Stimulated activated CD4-positive, alpha-beta T cell treated with anti-CD3 and anti-CD28 coated beads, Interleukin-1b, Interleukin-23, amount 100 ng/mL, for 48 hours (primary cell): Measurements from ENCODE around the gene TAF4B.
"Not testable (repeated sequence)": the region's sequence is repeated elsewhere in the genome, so short reads cannot be mapped to it uniquely, and the experiment has no call there.

Experiments used
- DNase-seq: peaks from one replicate; pipeline ENCODE4 v3.0.0-alpha.2; 2020

The TAF4B gene

GRCh38 chr18:26242392-26242791 is 16.1 kb downstream of the TAF4B start:
- not testable (repeated sequence) for DNase-seq

- DNase-seq, result not testable (repeated sequence)
These were observed 19.2 kb downstream of the TAF4B start for GRCh38 chr18:26245434-26245833.

- no peak for DNase-seq
These were observed 26.2 kb downstream of the TAF4B start for GRCh38 chr18:26252411-26252810.

GRCh38 chr18:26254808-26255207 is 28.6 kb downstream of the TAF4B start:
- not testable (repeated sequence) for DNase-seq

GRCh38 chr18:26255695-26256622 is 29.7 kb downstream of the TAF4B start:
- no peak for DNase-seq

- no peak for DNase-seq
These were observed 32.5 kb downstream of the TAF4B start for GRCh38 chr18:26258711-26259110.

- not testable (repeated sequence) for DNase-seq
These were observed 33.2 kb downstream of the TAF4B start for GRCh38 chr18:26259416-26259815.

- DNase-seq, result no peak
These were observed 35.9 kb downstream of the TAF4B start for GRCh38 chr18:26262156-26262555.

GRCh38 chr18:26267357-26267930 is 41.2 kb downstream of the TAF4B start:
- no peak for DNase-seq

- no peak for DNase-seq
These were observed 42.2 kb downstream of the TAF4B start for GRCh38 chr18:26268454-26268853.

- no peak for DNase-seq
These were observed 45.8 kb downstream of the TAF4B start for GRCh38 chr18:26271917-26272549.

GRCh38 chr18:26277374-26277773 is 51.1 kb downstream of the TAF4B start:
- DNase-seq, result no peak

GRCh38 chr18:26279428-26279827 is 53.2 kb downstream of the TAF4B start:
- DNase-seq, result no peak

- DNase-seq, result no peak
These were observed 59.8 kb downstream of the TAF4B start for GRCh38 chr18:26286008-26286407.

GRCh38 chr18:26287644-26288043 is 61.4 kb downstream of the TAF4B start:
- DNase-seq, result no peak

GRCh38 chr18:26290385-26290784 is 64.1 kb downstream of the TAF4B start:
- DNase-seq, result no peak

GRCh38 chr18:26293982-26294381 is 67.7 kb downstream of the TAF4B start:
- DNase-seq, result no peak

- no peak for DNase-seq
These were observed 71.9 kb downstream of the TAF4B start for GRCh38 chr18:26298107-26298506.

GRCh38 chr18:26301681-26302080 is 75.4 kb downstream of the TAF4B start:
- DNase-seq, result no peak

- not testable (repeated sequence) for DNase-seq
These were observed 77.0 kb downstream of the TAF4B start for GRCh38 chr18:26303222-26303621.

GRCh38 chr18:26304511-26304910 is 78.3 kb downstream of the TAF4B start:
- DNase-seq, result no peak

GRCh38 chr18:26307161-26307773 is 81.0 kb downstream of the TAF4B start:
- no peak for DNase-seq

GRCh38 chr18:26309281-26309680 is 83.0 kb downstream of the TAF4B start:
- no peak for DNase-seq
